ENCODE data around the gene BIRC5.
"Not testable (repeated sequence)": the region's sequence is repeated elsewhere in the genome, so short reads cannot be mapped to it uniquely, and the experiment has no call there.

Gene BIRC5

GRCh38 chr17:78241277-78242023, 27.4 kb downstream of the BIRC5 start:
- DNase-seq = peak; percentile 41

- DNase-seq = no peak
These were observed 28.1 kb downstream of the BIRC5 start for GRCh38 chr17:78242024-78242742.

GRCh38 chr17:78247304-78247703, 33.3 kb downstream of the BIRC5 start:
- no peak for DNase-seq

GRCh38 chr17:78248051-78248914, 34.2 kb downstream of the BIRC5 start:
- DNase-seq = no peak

GRCh38 chr17:78249074-78249817, 35.2 kb downstream of the BIRC5 start:
- no peak for DNase-seq

GRCh38 chr17:78249818-78250806, 36.1 kb downstream of the BIRC5 start:
- DNase-seq = no peak

GRCh38 chr17:78250891-78251772, 37.1 kb downstream of the BIRC5 start:
- DNase-seq = peak; percentile 92

- DNase-seq = no peak
These were observed 37.7 kb downstream of the BIRC5 start for GRCh38 chr17:78251773-78252103.

- no peak for DNase-seq
These were observed 38.1 kb downstream of the BIRC5 start for GRCh38 chr17:78252111-78252634.

GRCh38 chr17:78252701-78253635, 38.9 kb downstream of the BIRC5 start:
- DNase-seq = no peak

- DNase-seq = not testable (repeated sequence)
These were observed 39.5 kb downstream of the BIRC5 start for GRCh38 chr17:78253636-78253945.

GRCh38 chr17:78253946-78254672, 40.1 kb downstream of the BIRC5 start:
- peak; percentile 88 for DNase-seq

- DNase-seq = no peak
These were observed 41.1 kb downstream of the BIRC5 start for GRCh38 chr17:78255029-78255656.

- DNase-seq = no peak
These were observed 42.1 kb downstream of the BIRC5 start for GRCh38 chr17:78255953-78256706.

- DNase-seq = no peak
These were observed 42.9 kb downstream of the BIRC5 start for GRCh38 chr17:78256707-78257591.

GRCh38 chr17:78257810-78258322, 43.8 kb downstream of the BIRC5 start:
- DNase-seq = no peak

Measured in OCI-M1 (cell line).